GM21367 (cell line): ENCODE measurements around the gene TAF1C.

ENCODE experiments used
- ATAC-seq: cut with Tn5 transposase; IDR thresholded peaks from one replicate; pipeline ENCODE4 v1.9.1; 2021; ENCODE audit not compliant: unreplicated experiment

TAF1C gene

DNA sequence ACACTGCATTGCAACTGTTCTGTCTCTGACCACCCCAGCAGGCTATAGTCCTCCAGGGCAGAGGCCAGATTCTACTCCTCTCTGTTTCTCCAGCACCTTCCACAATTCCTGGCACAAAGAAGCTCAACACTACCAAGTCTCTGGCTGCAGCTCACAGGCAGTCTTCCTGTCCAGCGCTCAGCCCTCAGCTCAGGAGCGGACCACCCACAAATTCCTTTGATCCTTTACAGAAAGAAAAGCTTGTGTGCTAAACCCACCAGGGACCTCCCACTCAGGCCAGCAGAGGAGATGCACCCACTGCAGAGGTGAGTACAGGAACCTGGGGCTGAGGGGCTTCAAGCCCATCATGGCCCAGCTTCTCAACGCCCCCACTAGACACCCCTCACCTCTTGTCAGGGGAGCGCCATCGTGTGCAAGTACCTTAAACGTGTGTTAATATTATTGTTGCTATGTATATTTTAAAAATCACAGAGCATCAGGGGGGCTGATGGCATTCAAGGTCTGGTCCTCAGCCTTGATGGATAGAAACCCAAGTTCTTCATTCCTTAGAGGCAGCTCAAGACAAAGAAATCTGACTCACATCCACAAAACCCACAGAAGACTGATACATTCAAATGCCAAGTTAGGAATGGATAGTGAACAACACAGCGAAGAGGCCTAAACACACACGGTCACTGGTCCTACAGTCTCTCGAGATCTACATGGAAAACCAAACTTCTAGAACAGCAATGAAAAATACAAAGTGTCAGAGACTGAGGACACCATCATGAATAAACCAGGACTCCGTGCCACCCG lies 50.3 kb downstream of the TAF1C start:
- no peak for ATAC-seq

DNA sequence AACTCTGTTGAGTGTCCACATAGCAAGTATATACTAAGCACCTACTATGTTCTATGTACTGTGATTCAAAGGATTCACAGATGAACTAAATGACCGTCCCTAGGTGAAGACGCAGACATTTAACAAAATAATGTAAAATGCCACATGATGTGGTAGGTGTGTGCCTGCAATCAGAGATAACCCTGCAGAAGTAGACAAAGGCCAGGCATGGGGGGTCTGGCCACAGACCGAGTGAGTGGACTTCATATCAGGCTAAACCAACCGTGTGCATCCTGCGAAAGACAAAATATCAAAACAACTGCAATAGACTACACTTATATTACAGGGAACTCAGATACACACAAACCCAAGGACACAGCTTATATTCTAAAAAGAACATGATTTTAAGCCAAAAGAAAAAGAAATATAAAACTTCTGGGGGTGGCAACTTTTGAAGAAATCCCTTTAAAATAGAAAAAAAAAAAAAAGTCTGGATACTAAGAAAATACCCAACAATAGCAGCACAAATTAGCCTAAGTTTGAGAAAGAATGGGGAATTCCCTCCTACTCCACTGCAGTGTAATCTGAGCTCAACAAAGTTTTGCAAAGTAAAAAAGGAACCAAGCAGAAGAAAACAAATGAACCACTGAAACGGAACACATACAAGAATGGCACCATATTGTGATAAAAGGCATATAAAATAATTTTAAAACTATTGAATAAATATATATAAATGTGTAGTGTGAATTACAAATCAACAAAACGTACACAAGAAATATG lies 54.2 kb downstream of the TAF1C start:
- ATAC-seq: no peak

DNA sequence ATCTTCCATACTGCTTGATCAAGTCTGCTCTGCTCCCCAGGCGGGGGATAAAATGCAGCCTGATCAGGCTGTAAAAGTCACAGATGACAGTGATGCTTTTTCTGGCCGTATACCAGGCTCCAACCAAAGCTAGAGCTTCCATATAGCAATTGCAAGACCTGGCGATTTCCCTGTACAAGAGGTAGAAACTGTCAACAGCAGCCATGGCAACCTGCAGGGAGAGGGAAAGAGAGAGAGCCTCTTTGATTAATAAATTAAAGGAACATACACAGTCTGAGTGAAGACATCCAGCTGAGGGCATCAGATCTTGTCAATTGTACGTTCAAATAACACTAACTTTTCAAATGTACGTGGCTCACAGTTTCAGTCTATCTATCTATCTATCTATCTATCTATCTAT lies 55.7 kb downstream of the TAF1C start:
- no peak for ATAC-seq
